H1 (cell line): Measurements from ENCODE around the gene SFXN4. TPM values are rescaled to one million over a fixed set of nuclear protein-coding genes. Genes with fewer than 3 reads are reported as not detected.

Experiments
- CTCF ChIA-PET: fragments of 300-600 bp; sonication (Branson Sonifier 250); formaldehyde crosslinking; loops from one replicate; lab custom pipeline; 2021; ENCODE audit not compliant: partially characterized antibody; lab: Charles Lee
- POLR2A ChIA-PET: fragments of 300-600 bp; sonication (Branson Sonifier 250); formaldehyde crosslinking; loops from one replicate; lab custom pipeline; 2021; ENCODE audit warnings: inconsistent platforms; ENCODE audit not compliant: partially characterized antibody; lab: Charles Lee
- DNase-seq, 2 experiments: peaks; one replicate each; pipeline versions ENCODE4 v3.0.0 to v3.0.0-alpha.2; 2010 to 2022; ENCODE audit warnings: low spot score in 2 of 2, low read depth in 1 of 2, mixed read lengths in 1 of 2
- FAIRE-seq: peaks from 2 replicates; lab custom pipeline; 2011; peaks lifted over from hg19 to GRCh38; lab: Jason Lieb, UNC
- H2AFZ ChIP-seq: 2 replicates; pipeline ENCODE4 v1.8.1; 2012; ENCODE audit warnings: low read length, inconsistent platforms
- H2AK5ac ChIP-seq: 2 replicates; pipeline ENCODE4 v1.6.1; 2013; ENCODE audit warnings: low read depth, low read length
- H2BK120ac ChIP-seq: replicated peaks from 2 replicates; pipeline ENCODE3; 2013; ENCODE audit warnings: low read depth, low read length, inconsistent platforms
- H2BK12ac ChIP-seq: 2 replicates; pipeline ENCODE4 v1.6.1; 2013; ENCODE audit warnings: low read depth, low read length
- H2BK15ac ChIP-seq: 2 replicates; pipeline ENCODE4 v1.6.1; 2013; ENCODE audit warnings: low read length
- H2BK20ac ChIP-seq: 2 replicates; pipeline ENCODE4 v1.6.1; 2013; ENCODE audit warnings: low read length
- H2BK5ac ChIP-seq: 2 replicates; pipeline ENCODE4 v1.6.1; 2013; ENCODE audit warnings: low read depth, low read length
- H3K14ac ChIP-seq: 2 replicates; pipeline ENCODE4 v1.6.1; 2013; ENCODE audit warnings: inconsistent platforms; ENCODE audit not compliant: insufficient read length
- H3K18ac ChIP-seq: 2 replicates; pipeline ENCODE4 v1.6.1; 2013; ENCODE audit warnings: low read length; ENCODE audit errors: extremely low read depth
- H3K23ac ChIP-seq: 2 replicates; pipeline ENCODE4 v1.6.1; 2013; ENCODE audit warnings: inconsistent platforms; ENCODE audit not compliant: insufficient read length
- H3K23me2 ChIP-seq: 2 replicates; pipeline ENCODE4 v1.6.1; 2013; ENCODE audit warnings: low read depth, low read length
- H3K27ac ChIP-seq: 2 replicates; pipeline ENCODE4 v1.6.1; 2011; ENCODE audit warnings: low read depth, low read length, inconsistent platforms
- H3K27me3 ChIP-seq, 4 experiments: replicated peaks in 1 of 4; 1 replicate in 1 of 4; 2 replicates in 3 of 4; pipeline versions ENCODE4 v1.6.1 to v1.8.1; 2011 to 2013; ENCODE audit warnings: low read length in 3 of 4, mild to moderate bottlenecking in 3 of 4, inconsistent platforms in 2 of 4, mixed read lengths in 2 of 4, moderate library complexity in 1 of 4; ENCODE audit not compliant: control insufficient read depth in 3 of 4, insufficient read depth in 3 of 4; ENCODE audit errors: extremely low read depth in 1 of 4
- H3K36me3 ChIP-seq, 4 experiments: 2 replicates each; pipeline versions ENCODE4 v1.6.1 to v1.8.1; 2011 to 2013; ENCODE audit warnings: mild to moderate bottlenecking in 4 of 4, low read length in 3 of 4, moderate library complexity in 2 of 4, control low read depth in 1 of 4, inconsistent platforms in 1 of 4; ENCODE audit not compliant: insufficient read depth in 4 of 4, control insufficient read depth in 2 of 4
- H3K4ac ChIP-seq: replicated peaks from 2 replicates; pipeline ENCODE3; 2013; ENCODE audit warnings: low read length, low read depth, mixed read lengths, inconsistent platforms; ENCODE audit not compliant: insufficient read length
- H3K4me1 ChIP-seq, 4 experiments: replicated peaks in 1 of 4; 1 replicate in 1 of 4; 2 replicates in 3 of 4; pipeline versions ENCODE4 v1.6.1 to v1.8.1; 2011 to 2013; ENCODE audit warnings: low read length in 3 of 4, inconsistent platforms in 2 of 4, mixed read lengths in 1 of 4; ENCODE audit not compliant: insufficient read depth in 4 of 4, control insufficient read depth in 3 of 4
- H3K4me2 ChIP-seq, 2 experiments: 2 replicates each; pipeline versions ENCODE4 v1.6.1 to v1.8.1; 2011 to 2013; ENCODE audit warnings: low read depth in 2 of 2, low read length in 2 of 2, control low read depth in 1 of 2, inconsistent platforms in 1 of 2, mild to moderate bottlenecking in 1 of 2; ENCODE audit not compliant: insufficient read depth in 1 of 2
- H3K4me3 ChIP-seq, 4 experiments: fragments of 200-600, 300-600 bp in 1 of 4; sonication (generic), shearing (Covaris generic), sonication (Bioruptor Twin) in 1 of 4; 2 replicates each; pipeline versions ENCODE4 v1.5.1 to v1.8.1; 2011 to 2016; ENCODE audit warnings: low read length in 4 of 4, low read depth in 3 of 4, control low read depth in 2 of 4, inconsistent platforms in 2 of 4, mild to moderate bottlenecking in 2 of 4, mixed read lengths in 1 of 4, moderate library complexity in 1 of 4; ENCODE audit not compliant: insufficient read depth in 2 of 4; ENCODE audit errors: extremely low read depth in 1 of 4
- H3K56ac ChIP-seq: replicated peaks from 2 replicates; pipeline ENCODE3; 2013; ENCODE audit warnings: low read depth, mild to moderate bottlenecking, mixed read lengths, low read length, inconsistent platforms; ENCODE audit not compliant: insufficient read length
- H3K79me1 ChIP-seq: 2 replicates; pipeline ENCODE4 v1.6.1; 2013; ENCODE audit warnings: low read depth, low read length, control low read depth
- H3K79me2 ChIP-seq, 2 experiments: 2 replicates each; pipeline versions ENCODE4 v1.6.1 to v1.8.1; 2012 to 2013; ENCODE audit warnings: low read length in 2 of 2, mild to moderate bottlenecking in 2 of 2, inconsistent platforms in 1 of 2; ENCODE audit not compliant: insufficient read depth in 2 of 2, control insufficient read depth in 1 of 2
- H3K9ac ChIP-seq, 4 experiments: replicated peaks in 1 of 4; 1 replicate in 1 of 4; 2 replicates in 3 of 4; pipeline versions ENCODE4 v1.6.1 to v1.8.1; 2011 to 2013; ENCODE audit warnings: low read depth in 3 of 4, low read length in 3 of 4, control low read depth in 2 of 4, mild to moderate bottlenecking in 2 of 4, moderate library complexity in 2 of 4, inconsistent platforms in 1 of 4; ENCODE audit errors: extremely low read depth in 1 of 4
- H3K9me3 ChIP-seq, 2 experiments: 2 replicates each; pipeline versions ENCODE4 v1.6.1 to v1.8.1; 2012 to 2013; ENCODE audit warnings: mild to moderate bottlenecking in 2 of 2, moderate library complexity in 2 of 2, control low read depth in 1 of 2, inconsistent platforms in 1 of 2, low read depth in 1 of 2, low read length in 1 of 2, mixed read lengths in 1 of 2; ENCODE audit not compliant: insufficient read depth in 2 of 2
- H4K20me1 ChIP-seq, 2 experiments: replicated peaks in 1 of 2; 2 replicates each; pipeline versions ENCODE3 to v1.8.1; 2011 to 2013; ENCODE audit warnings: inconsistent platforms in 2 of 2, low read length in 2 of 2, mild to moderate bottlenecking in 1 of 2; ENCODE audit not compliant: insufficient read depth in 2 of 2, control insufficient read depth in 1 of 2
- H4K5ac ChIP-seq: 2 replicates; pipeline ENCODE4 v1.6.1; 2013; ENCODE audit warnings: low read length, low read depth, mixed read lengths, inconsistent platforms; ENCODE audit not compliant: insufficient read length
- H4K8ac ChIP-seq: 2 replicates; pipeline ENCODE4 v1.8.0; 2013; ENCODE audit warnings: mild to moderate bottlenecking, moderate library complexity, low read length, inconsistent platforms; ENCODE audit not compliant: insufficient read depth; ENCODE audit errors: extremely low read depth
- H4K91ac ChIP-seq: replicated peaks from 2 replicates; pipeline ENCODE3; 2013; ENCODE audit warnings: low read length, mixed read lengths, inconsistent platforms; ENCODE audit not compliant: insufficient read length
- WGBS, 2 experiments: shearing (Covaris generic) in 1 of 2; methylation state at CpG; one replicate each; pipeline versions ENCODE4 v1.1.6 to v1.1.7; 2013 to 2015; ENCODE audit warnings: low lambda C conversion rate in 2 of 2, mixed read lengths in 2 of 2, inconsistent platforms in 1 of 2, low coverage in 1 of 2, missing lambda C conversion rate in 1 of 2; ENCODE audit not compliant: insufficient replicate concordance in 2 of 2, insufficient coverage in 1 of 2, insufficient read length in 1 of 2; ENCODE audit errors: extremely low coverage in 1 of 2, missing lambda C conversion rate in 1 of 2; 5-methylcytosine and 5-hydroxymethylcytosine counted together
- polyA plus RNA-seq, 7 experiments: library from polyadenylated mRNA; depleted of rRNA in 3 of 7; stranded (reverse) in 5 of 7; unstranded in 2 of 7; fragments of >200 nt in 5 of 7; fragments of 200-250 nt in 2 of 7; gene quantifications; 1 replicate in 5 of 7; 2 replicates in 1 of 7; 4 replicates in 1 of 7; pipeline versions ENCODE4 v1.2.1 to v1.2.3, GENCODE V29; 2011 to 2013; ENCODE audit warnings: missing spikeins in 2 of 7, mixed read lengths in 2 of 7
- total RNA-seq: library from RNA; stranded (reverse); fragmentation: NEBNext Ultra II Directional; extraction: Animal tissue kit (Norgen Biotek cat#: 25700); gene quantifications from 2 replicates; pipeline ENCODE4 v1.2.1, GENCODE V29; 2021

SFXN4 gene
- total and polyA plus RNA-seq, 2 of the 8 experiments (the other 6 are each of a cell fraction or from before 2014, with no cell fraction given) = 15.4 to 21.6 TPM

DNA sequence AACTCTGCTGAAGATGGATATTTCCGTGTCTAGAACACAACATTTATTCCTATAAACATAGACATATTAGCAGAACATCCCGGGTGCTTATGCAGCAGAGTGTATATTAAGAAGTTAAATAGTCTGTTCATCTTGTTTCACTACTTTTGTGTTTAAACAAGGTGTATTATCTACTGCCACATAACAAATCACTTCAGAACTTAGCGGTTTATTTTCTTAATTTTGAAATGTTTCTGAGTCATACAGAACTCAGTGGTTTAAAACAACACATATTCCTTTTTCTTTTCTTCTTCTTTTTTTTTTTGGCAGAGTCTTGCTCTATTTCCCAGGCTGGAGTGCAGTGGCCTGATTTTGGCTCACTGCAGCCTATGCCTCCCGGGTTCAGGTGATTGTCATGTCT lies 35.8 kb downstream of the SFXN4 start:
- H3K56ac ChIP-seq = no peak overlapping the region
- no peak overlapping the region for H4K91ac ChIP-seq
- H3K14ac ChIP-seq = no peak overlapping the region
- H3K9me3 ChIP-seq = no peaks in the 10 kb centered on the region
- H2AFZ ChIP-seq = no peak overlapping the region
- CTCF ChIA-PET = no interaction called here
- no peaks in the 10 kb centered on the region for H3K4me1 ChIP-seq
- no peaks in the 10 kb centered on the region for H3K79me2 ChIP-seq
- no peak overlapping the region for H2BK120ac ChIP-seq
- no peak overlapping the region for H3K23ac ChIP-seq
- peaks cover 23 to 63% (median 49%) of the 10 kb centered on the region in 4 experiments for H3K36me3 ChIP-seq
- no peaks in the 10 kb centered on the region for H3K23me2 ChIP-seq
- no peak overlapping the region for H2BK20ac ChIP-seq
- no peak overlapping the region for H3K9ac ChIP-seq
- DNase-seq (no peak), FAIRE-seq (no peak)
- H3K79me1 ChIP-seq = no peaks in the 10 kb centered on the region
- WGBS, 2 experiments = 83% methylated on average over 4 of the region's 4 CpGs; no CpG with 5 or more reads in 1 of the 2 experiments
- no peak overlapping the region for H2AK5ac ChIP-seq
- H3K4me2 ChIP-seq = no peak overlapping the region
- H2BK12ac ChIP-seq = no peak overlapping the region
- no peak overlapping the region for H2BK5ac ChIP-seq
- no peak overlapping the region for H3K27ac ChIP-seq
- H3K27me3 ChIP-seq = no peaks in the 10 kb centered on the region
- no peak overlapping the region for H3K4ac ChIP-seq
- no peak overlapping the region for H2BK15ac ChIP-seq
- POLR2A ChIA-PET = no interaction called here
- H3K4me3 ChIP-seq = no peak overlapping the region
- H4K8ac ChIP-seq = no peak overlapping the region
- no peak overlapping the region for H3K18ac ChIP-seq
- H4K20me1 ChIP-seq = no peaks in the 10 kb centered on the region
- H4K5ac ChIP-seq = no peak overlapping the region
